VCaP (cell line): Measurements from ENCODE around the gene MYO3B.

ENCODE experiments used
- H3K27ac ChIP-seq: fragments of 450-650 bp; 2 replicates; pipeline ENCODE4 v1.5.1; 2017
- TF ChIP-seq, protein P1 (sequence below): fragments of 450-650 bp; conservative IDR thresholded peaks from 2 replicates; pipeline ENCODE4 v1.5.1; 2017; ENCODE audit warnings: mild to moderate bottlenecking, moderate library complexity

The MYO3B gene

GRCh38 chr2:170185319-170185718, 7.4 kb downstream of the MYO3B start:
- TF ChIP-seq, protein P1, sequence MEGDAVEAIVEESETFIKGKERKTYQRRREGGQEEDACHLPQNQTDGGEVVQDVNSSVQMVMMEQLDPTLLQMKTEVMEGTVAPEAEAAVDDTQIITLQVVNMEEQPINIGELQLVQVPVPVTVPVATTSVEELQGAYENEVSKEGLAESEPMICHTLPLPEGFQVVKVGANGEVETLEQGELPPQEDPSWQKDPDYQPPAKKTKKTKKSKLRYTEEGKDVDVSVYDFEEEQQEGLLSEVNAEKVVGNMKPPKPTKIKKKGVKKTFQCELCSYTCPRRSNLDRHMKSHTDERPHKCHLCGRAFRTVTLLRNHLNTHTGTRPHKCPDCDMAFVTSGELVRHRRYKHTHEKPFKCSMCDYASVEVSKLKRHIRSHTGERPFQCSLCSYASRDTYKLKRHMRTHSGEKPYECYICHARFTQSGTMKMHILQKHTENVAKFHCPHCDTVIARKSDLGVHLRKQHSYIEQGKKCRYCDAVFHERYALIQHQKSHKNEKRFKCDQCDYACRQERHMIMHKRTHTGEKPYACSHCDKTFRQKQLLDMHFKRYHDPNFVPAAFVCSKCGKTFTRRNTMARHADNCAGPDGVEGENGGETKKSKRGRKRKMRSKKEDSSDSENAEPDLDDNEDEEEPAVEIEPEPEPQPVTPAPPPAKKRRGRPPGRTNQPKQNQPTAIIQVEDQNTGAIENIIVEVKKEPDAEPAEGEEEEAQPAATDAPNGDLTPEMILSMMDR = no peak

DNA sequence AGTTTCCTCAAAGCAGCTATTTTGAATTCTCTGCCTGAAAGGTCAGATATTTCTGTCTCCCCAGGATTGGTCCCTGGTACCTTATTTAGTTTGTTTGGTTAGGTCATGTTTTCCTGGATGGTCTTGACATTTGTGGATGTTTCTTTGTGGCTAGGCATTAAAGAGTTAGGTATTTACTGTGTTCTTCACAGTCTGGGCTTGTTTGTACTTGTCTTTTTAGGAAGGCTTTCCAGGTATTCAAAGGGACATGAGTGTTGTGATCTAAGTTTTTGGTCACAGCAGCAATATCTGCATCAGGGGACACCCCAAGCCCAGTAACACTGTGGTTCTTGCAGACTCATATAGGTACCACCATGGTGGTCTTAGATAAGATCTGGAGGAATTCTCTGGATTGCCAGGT, 11.8 kb downstream of the MYO3B start:
- TF ChIP-seq, protein P1 = no peak
- H3K27ac ChIP-seq = no peak overlapping the region

More at GRCh38 chr2:170185319-170185718, 7.4 kb downstream of the MYO3B start:
- H3K27ac ChIP-seq = no peak overlapping the region

- TF ChIP-seq, protein P1 = no peak
Observed at GRCh38 chr2:170190172-170190571, 12.2 kb downstream of the MYO3B start.

GRCh38 chr2:170191166-170191866, 13.4 kb downstream of the MYO3B start:
- H3K27ac ChIP-seq = no peak overlapping the region

More at GRCh38 chr2:170190172-170190571, 12.2 kb downstream of the MYO3B start:
- H3K27ac ChIP-seq = no peak overlapping the region

DNA sequence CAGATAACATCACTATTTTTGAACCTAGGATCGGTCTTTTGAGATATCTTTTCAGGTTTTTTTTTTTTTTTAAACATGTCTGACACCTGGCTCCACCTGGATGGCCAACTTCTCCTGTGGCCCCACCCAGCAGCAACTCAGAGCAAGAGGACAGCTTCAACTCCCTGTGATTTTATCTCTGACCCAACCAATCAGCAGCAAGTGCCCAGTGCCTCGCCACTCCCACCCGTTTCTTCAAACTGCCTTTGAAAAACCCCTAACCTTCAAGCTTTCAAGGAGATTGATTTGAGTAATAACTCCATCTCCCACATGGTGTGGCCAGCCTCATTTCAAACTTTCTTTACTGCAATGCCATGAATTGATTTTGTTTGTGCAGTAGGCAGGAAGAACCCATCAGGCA, 19.0 kb downstream of the MYO3B start:
- H3K27ac ChIP-seq = no peak overlapping the region
- TF ChIP-seq, protein P1 = no peak

More at GRCh38 chr2:170191166-170191866, 13.4 kb downstream of the MYO3B start:
- TF ChIP-seq, protein P1 = no peak

DNA sequence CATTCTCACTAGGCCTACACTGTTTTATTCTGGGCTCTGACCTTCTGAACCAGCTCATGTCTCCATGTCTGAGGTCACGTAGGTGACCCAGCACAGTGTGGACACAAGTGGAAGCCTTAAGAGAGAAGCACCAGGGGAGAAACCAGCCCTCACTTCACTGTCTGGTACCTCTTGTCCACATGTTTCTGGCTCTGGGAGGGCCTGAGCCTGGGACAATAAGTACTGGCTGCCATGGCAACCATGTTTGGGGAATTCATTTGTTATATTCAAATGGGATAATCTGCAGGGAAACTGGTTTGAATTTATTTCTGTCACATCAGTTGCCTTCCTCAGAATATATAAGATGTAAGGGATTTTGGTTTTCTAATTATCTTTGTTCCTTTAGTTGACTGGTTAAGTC, 23.3 kb downstream of the MYO3B start:
- TF ChIP-seq, protein P1 = no peak
- no peak overlapping the region for H3K27ac ChIP-seq

GRCh38 chr2:170201734-170202393, 23.9 kb downstream of the MYO3B start:
- no peak overlapping the region for H3K27ac ChIP-seq
- TF ChIP-seq, protein P1 = no peak
